Activated T-helper 17 cell treated with anti-CD3 and anti-CD28 coated beads, Interleukin-2, amount 50 U/mL, for 72 hours (primary cell): Measurements from ENCODE around the gene MARCHF9. TPM values are rescaled to one million over a fixed set of nuclear protein-coding genes. Genes with fewer than 3 reads are reported as not detected.
"Not testable (repeated sequence)": the region's sequence is repeated elsewhere in the genome, so short reads cannot be mapped to it uniquely, and the experiment has no call there.

ENCODE experiments used
- ATAC-seq: fragments of 150-1000 bp; cut with Tn5 transposase; replicated peaks from 2 replicates; pipeline ENCODE4 v1.10.0; 2021; ENCODE audit warnings: mild to moderate bottlenecking, moderate library complexity
- H3K27ac Mint-ChIP-seq: one replicate; pipeline ENCODE4 v1.8.0; 2022; ENCODE audit warnings: mixed read lengths
- H3K27me3 Mint-ChIP-seq: one replicate; pipeline ENCODE4 v1.8.0; 2022; ENCODE audit warnings: mixed read lengths
- H3K36me3 Mint-ChIP-seq: one replicate; pipeline ENCODE4 v1.8.0; 2022; ENCODE audit warnings: low read depth, mild to moderate bottlenecking, mixed read lengths
- H3K4me1 Mint-ChIP-seq: one replicate; pipeline ENCODE4 v1.8.0; 2022; ENCODE audit warnings: mixed read lengths
- H3K4me3 Mint-ChIP-seq: one replicate; pipeline ENCODE4 v1.8.0; 2022; ENCODE audit warnings: mild to moderate bottlenecking, mixed read lengths
- H3K9me3 Mint-ChIP-seq: one replicate; pipeline ENCODE4 v1.8.0; 2022; ENCODE audit warnings: mixed read lengths
- total RNA-seq, 2 donors: library from RNA; stranded (reverse); gene quantifications; one replicate each; pipeline ENCODE4 v1.2.3, GENCODE V29; 2022

MARCHF9 gene
- total RNA-seq, 2 donors from 2014 or later: 22.5 to 26.9 TPM

GRCh38 chr12:57774634-57775033 lies 19.7 kb downstream of the MARCHF9 start:
- H3K27ac Mint-ChIP-seq, ATAC-seq, H3K9me3 Mint-ChIP-seq, H3K27me3 Mint-ChIP-seq: not testable (repeated sequence)
- Mint-ChIP-seq H3K36me3 (peaks cover 40% of the 10 kb centered on the region), H3K4me3 (peak overlapping the region; percentile 95), H3K4me1 (peaks cover 33% of the 10 kb centered on the region)

GRCh38 chr12:57775044-57775443 lies 20.1 kb downstream of the MARCHF9 start:
- Mint-ChIP-seq H3K27ac (no peak overlapping the region), H3K27me3 (no peaks in the 10 kb centered on the region), H3K4me3 (no peak overlapping the region), H3K9me3 (no peaks in the 10 kb centered on the region), H3K4me1 (peaks cover 32% of the 10 kb centered on the region), H3K36me3 (peaks cover 36% of the 10 kb centered on the region)
- ATAC-seq: no peak

- peak overlapping the region; percentile 8 for H3K27ac Mint-ChIP-seq
- H3K4me1 Mint-ChIP-seq: peaks cover 31% of the 10 kb centered on the region
- H3K4me3 Mint-ChIP-seq: no peak overlapping the region
- peaks cover 30% of the 10 kb centered on the region for H3K36me3 Mint-ChIP-seq
- H3K27me3 Mint-ChIP-seq: no peaks in the 10 kb centered on the region
- H3K9me3 Mint-ChIP-seq: no peaks in the 10 kb centered on the region
- no peak for ATAC-seq
These were observed 20.8 kb downstream of the MARCHF9 start for GRCh38 chr12:57775563-57776246.

GRCh38 chr12:57776247-57776587 lies 21.3 kb downstream of the MARCHF9 start:
- Mint-ChIP-seq H3K4me1 (peaks cover 26% of the 10 kb centered on the region), H3K36me3 (peaks cover 25% of the 10 kb centered on the region), H3K27me3 (no peaks in the 10 kb centered on the region), H3K27ac (peak overlapping the region; percentile 8), H3K4me3 (no peak overlapping the region), H3K9me3 (no peaks in the 10 kb centered on the region)
- no peak for ATAC-seq

- ATAC-seq: no peak
- peaks cover 18% of the 10 kb centered on the region for H3K36me3 Mint-ChIP-seq
- no peaks in the 10 kb centered on the region for H3K27me3 Mint-ChIP-seq
- H3K4me3 Mint-ChIP-seq: no peak overlapping the region
- peaks cover 30% of the 10 kb centered on the region for H3K4me1 Mint-ChIP-seq
- no peaks in the 10 kb centered on the region for H3K9me3 Mint-ChIP-seq
- H3K27ac Mint-ChIP-seq: no peak overlapping the region
These were observed 22.5 kb downstream of the MARCHF9 start for GRCh38 chr12:57777367-57777766.

GRCh38 chr12:57777911-57778310 lies 23.0 kb downstream of the MARCHF9 start:
- ATAC-seq: no peak
- Mint-ChIP-seq H3K9me3 (no peaks in the 10 kb centered on the region), H3K27ac (no peak overlapping the region), H3K4me3 (no peak overlapping the region), H3K36me3 (peaks cover 24% of the 10 kb centered on the region), H3K27me3 (no peaks in the 10 kb centered on the region), H3K4me1 (peaks cover 34% of the 10 kb centered on the region)

- H3K27ac Mint-ChIP-seq: peak overlapping the region; percentile 5
- no peaks in the 10 kb centered on the region for H3K9me3 Mint-ChIP-seq
- no peak overlapping the region for H3K4me3 Mint-ChIP-seq
- H3K27me3 Mint-ChIP-seq: no peaks in the 10 kb centered on the region
- ATAC-seq: no peak
- peaks cover 30% of the 10 kb centered on the region for H3K36me3 Mint-ChIP-seq
- peaks cover 37% of the 10 kb centered on the region for H3K4me1 Mint-ChIP-seq
These were observed 24.8 kb downstream of the MARCHF9 start for GRCh38 chr12:57779736-57780135.

GRCh38 chr12:57780284-57780897 lies 25.5 kb downstream of the MARCHF9 start:
- peaks cover 37% of the 10 kb centered on the region for H3K4me1 Mint-ChIP-seq
- H3K36me3 Mint-ChIP-seq: peaks cover 32% of the 10 kb centered on the region
- no peaks in the 10 kb centered on the region for H3K27me3 Mint-ChIP-seq
- no peaks in the 10 kb centered on the region for H3K9me3 Mint-ChIP-seq
- peak overlapping the region; percentile 98 for H3K27ac Mint-ChIP-seq
- H3K4me3 Mint-ChIP-seq: peak overlapping the region; percentile 5
- no peak for ATAC-seq

GRCh38 chr12:57781244-57781643 lies 26.3 kb downstream of the MARCHF9 start:
- Mint-ChIP-seq H3K27ac (peak overlapping the region; percentile 98), H3K4me1 (peaks cover 33% of the 10 kb centered on the region), H3K9me3 (no peaks in the 10 kb centered on the region), H3K36me3 (peaks cover 33% of the 10 kb centered on the region), H3K4me3 (peak overlapping the region; percentile 97), H3K27me3 (no peaks in the 10 kb centered on the region)
- no peak for ATAC-seq

- Mint-ChIP-seq H3K27me3 (no peaks in the 10 kb centered on the region), H3K27ac (peak overlapping the region; percentile 98), H3K4me1 (peaks cover 38% of the 10 kb centered on the region), H3K4me3 (peak overlapping the region; percentile 97), H3K36me3 (peaks cover 38% of the 10 kb centered on the region), H3K9me3 (no peaks in the 10 kb centered on the region)
- ATAC-seq: no peak
These were observed 26.9 kb downstream of the MARCHF9 start for GRCh38 chr12:57781801-57782200.

- Mint-ChIP-seq H3K9me3 (no peaks in the 10 kb centered on the region), H3K27me3 (no peaks in the 10 kb centered on the region), H3K4me3 (peak overlapping the region; percentile 97), H3K4me1 (peaks cover 38% of the 10 kb centered on the region), H3K36me3 (peaks cover 42% of the 10 kb centered on the region), H3K27ac (peak overlapping the region; percentile 98)
- peak; percentile 6 for ATAC-seq
These were observed 27.3 kb downstream of the MARCHF9 start for GRCh38 chr12:57782243-57782607.

GRCh38 chr12:57782608-57783465 lies 27.9 kb downstream of the MARCHF9 start, which contains the start of gene TSFM:
TSFM (plus strand) TSS chr12:57782787; CDS start chr12:57782802, 15 bp downstream.
- peak; percentile 93 for ATAC-seq
- Mint-ChIP-seq H3K4me1 (peaks cover 38% of the 10 kb centered on the region), H3K36me3 (peaks cover 48% of the 10 kb centered on the region), H3K27me3 (no peaks in the 10 kb centered on the region), H3K27ac (peak within 1 kb of the TSS; percentile 98), H3K9me3 (no peaks in the 10 kb centered on the region), H3K4me3 (peak within 1 kb of the TSS; percentile 97)

GRCh38 chr12:57783466-57783801 lies 28.5 kb downstream of the MARCHF9 start:
- Mint-ChIP-seq H3K36me3 (peaks cover 54% of the 10 kb centered on the region), H3K27ac (peak overlapping the region; percentile 98), H3K9me3 (no peaks in the 10 kb centered on the region), H3K4me3 (peak overlapping the region; percentile 97), H3K4me1 (peaks cover 38% of the 10 kb centered on the region), H3K27me3 (no peaks in the 10 kb centered on the region)
- no peak for ATAC-seq

- Mint-ChIP-seq H3K4me3 (peak overlapping the region; percentile 97), H3K4me1 (peaks cover 38% of the 10 kb centered on the region), H3K9me3 (no peaks in the 10 kb centered on the region), H3K36me3 (peaks cover 59% of the 10 kb centered on the region), H3K27me3 (no peaks in the 10 kb centered on the region), H3K27ac (no peak overlapping the region)
- ATAC-seq: no peak
These were observed 29.0 kb downstream of the MARCHF9 start for GRCh38 chr12:57783861-57784260.

- no peaks in the 10 kb centered on the region for H3K9me3 Mint-ChIP-seq
- H3K4me1 Mint-ChIP-seq: peaks cover 7% of the 10 kb centered on the region
These were observed 39.0 kb downstream of the MARCHF9 start for GRCh38 chr12:57793920-57794319.

More at GRCh38 chr12:57793920-57794319, 39.0 kb downstream of the MARCHF9 start:
- H3K27me3 Mint-ChIP-seq: no peaks in the 10 kb centered on the region
- peaks cover 93% of the 10 kb centered on the region for H3K36me3 Mint-ChIP-seq
- H3K4me3 Mint-ChIP-seq: no peak overlapping the region
- ATAC-seq: peak; percentile 70
- peak overlapping the region; percentile 79 for H3K27ac Mint-ChIP-seq
